SK-N-SH treated with all-trans-retinoic acid at 6 μM for 48 hours (cell line): Measurements from ENCODE around the gene OS9.
A peak's percentile ranks its signal among the peaks of the same experiment; 100 is the strongest.
"Not testable (repeated sequence)": the region's sequence is repeated elsewhere in the genome, so short reads cannot be mapped to it uniquely, and the experiment has no call there.

Experiments used
- ATAC-seq: fragments of 200-7000 bp; cut with Tn5 transposase; 3 replicates; pipeline ENCODE4 v1.9.1; 2020; ENCODE audit warnings: mild to moderate bottlenecking, moderate library complexity
- ARNTL ChIP-seq: fragments of 450-650 bp; formaldehyde crosslinking; IDR thresholded peaks from 2 replicates; pipeline ENCODE4 v1.5.0; 2020; ENCODE audit warnings: low read depth, mild to moderate bottlenecking, moderate library complexity, borderline replicate concordance
- BACH2 ChIP-seq: fragments of 250-450 bp; sonication (Bioruptor Pico); IDR thresholded peaks from 2 replicates; pipeline ENCODE4 v1.9.0; 2021; ENCODE audit warnings: mild to moderate bottlenecking, borderline replicate concordance
- CSDC2 ChIP-seq: fragments of 250-450 bp; sonication (Bioruptor Pico); IDR thresholded peaks from 2 replicates; pipeline ENCODE4 v1.5.0; 2020; ENCODE audit warnings: mild to moderate bottlenecking, moderate library complexity
- ESRRG ChIP-seq: fragments of 250-450 bp; sonication (Bioruptor Pico); IDR thresholded peaks from 2 replicates; pipeline ENCODE4 v1.6.1; 2021; ENCODE audit warnings: mild to moderate bottlenecking
- GLIS3 ChIP-seq: fragments of 250-450 bp; sonication (Bioruptor Pico); IDR thresholded peaks from 2 replicates; pipeline ENCODE4 v1.5.0; 2020; ENCODE audit warnings: mild to moderate bottlenecking, moderate library complexity
- ISL1 ChIP-seq: fragments of 250-450 bp; sonication (Bioruptor Pico); IDR thresholded peaks from 2 replicates; pipeline ENCODE4 v2.1.2; 2022; ENCODE audit warnings: mild to moderate bottlenecking, moderate library complexity
- OSR1 ChIP-seq: fragments of 250-450 bp; sonication (Bioruptor Pico); IDR thresholded peaks from 2 replicates; pipeline ENCODE4 v1.8.0; 2022; ENCODE audit warnings: moderate library complexity, mild to moderate bottlenecking, inconsistent platforms
- PPARA ChIP-seq: fragments of 250-450 bp; sonication (Bioruptor Pico); IDR thresholded peaks from 2 replicates; pipeline ENCODE4 v1.5.0; 2020; ENCODE audit warnings: mild to moderate bottlenecking, borderline replicate concordance
- SNAI2 ChIP-seq: fragments of 250-450 bp; sonication (Bioruptor Pico); IDR thresholded peaks from 2 replicates; pipeline ENCODE4 v1.5.0; 2020; ENCODE audit warnings: mild to moderate bottlenecking, moderate library complexity
- TCF4 ChIP-seq: fragments of 250-450 bp; sonication (Bioruptor Pico); IDR thresholded peaks from 2 replicates; pipeline ENCODE4 v1.8.0; 2021; ENCODE audit warnings: mild to moderate bottlenecking, moderate library complexity, borderline replicate concordance
- TOX ChIP-seq: fragments of 250-450 bp; sonication (Bioruptor Pico); IDR thresholded peaks from 2 replicates; pipeline ENCODE4 v1.8.0; 2021; ENCODE audit warnings: mild to moderate bottlenecking, moderate library complexity, borderline replicate concordance
- ZC3H10 ChIP-seq: fragments of 250-450 bp; sonication (Bioruptor Pico); IDR thresholded peaks from 2 replicates; pipeline ENCODE4 v1.5.1; 2021; ENCODE audit warnings: mild to moderate bottlenecking, moderate library complexity
- ZFP3 ChIP-seq: fragments of 250-450 bp; sonication (Bioruptor Pico); IDR thresholded peaks from 2 replicates; pipeline ENCODE4 v1.5.0; 2020; ENCODE audit warnings: mild to moderate bottlenecking, moderate library complexity
- ZFP30 ChIP-seq: fragments of 450-650 bp; formaldehyde crosslinking; IDR thresholded peaks from 2 replicates; pipeline ENCODE4 v1.5.0; 2022; ENCODE audit warnings: mild to moderate bottlenecking, moderate library complexity
- ZNF565 ChIP-seq: fragments of 450-650 bp; formaldehyde crosslinking; conservative IDR thresholded peaks from 2 replicates; pipeline ENCODE4 v1.5.0; 2020; ENCODE audit warnings: low read depth, mild to moderate bottlenecking, moderate library complexity
- ZNF70 ChIP-seq: fragments of 450-650 bp; formaldehyde crosslinking; IDR thresholded peaks from 2 replicates; pipeline ENCODE4 v1.5.0; 2020; ENCODE audit warnings: mild to moderate bottlenecking, moderate library complexity
- ZNF8 ChIP-seq: fragments of 450-650 bp; formaldehyde crosslinking; IDR thresholded peaks from 2 replicates; pipeline ENCODE4 v1.5.0; 2020; ENCODE audit warnings: mild to moderate bottlenecking, moderate library complexity
- TF ChIP-seq, protein P1 (sequence below): fragments of 250-450 bp; sonication (Bioruptor Pico); IDR thresholded peaks from 2 replicates; pipeline ENCODE4 v1.8.0; 2021; ENCODE audit warnings: low read depth, mild to moderate bottlenecking, moderate library complexity, borderline replicate concordance
- TF ChIP-seq, protein P2 (sequence below): fragments of 250-450 bp; sonication (Bioruptor Pico); IDR thresholded peaks from 2 replicates; pipeline ENCODE4 v1.5.1; 2020; ENCODE audit warnings: low read depth, mild to moderate bottlenecking, moderate library complexity
- TF ChIP-seq, protein P3 (sequence below): fragments of 250-450 bp; sonication (Bioruptor Pico); IDR thresholded peaks from 2 replicates; pipeline ENCODE4 v1.5.0; 2020; ENCODE audit warnings: mild to moderate bottlenecking, moderate library complexity

The OS9 gene, protein sequence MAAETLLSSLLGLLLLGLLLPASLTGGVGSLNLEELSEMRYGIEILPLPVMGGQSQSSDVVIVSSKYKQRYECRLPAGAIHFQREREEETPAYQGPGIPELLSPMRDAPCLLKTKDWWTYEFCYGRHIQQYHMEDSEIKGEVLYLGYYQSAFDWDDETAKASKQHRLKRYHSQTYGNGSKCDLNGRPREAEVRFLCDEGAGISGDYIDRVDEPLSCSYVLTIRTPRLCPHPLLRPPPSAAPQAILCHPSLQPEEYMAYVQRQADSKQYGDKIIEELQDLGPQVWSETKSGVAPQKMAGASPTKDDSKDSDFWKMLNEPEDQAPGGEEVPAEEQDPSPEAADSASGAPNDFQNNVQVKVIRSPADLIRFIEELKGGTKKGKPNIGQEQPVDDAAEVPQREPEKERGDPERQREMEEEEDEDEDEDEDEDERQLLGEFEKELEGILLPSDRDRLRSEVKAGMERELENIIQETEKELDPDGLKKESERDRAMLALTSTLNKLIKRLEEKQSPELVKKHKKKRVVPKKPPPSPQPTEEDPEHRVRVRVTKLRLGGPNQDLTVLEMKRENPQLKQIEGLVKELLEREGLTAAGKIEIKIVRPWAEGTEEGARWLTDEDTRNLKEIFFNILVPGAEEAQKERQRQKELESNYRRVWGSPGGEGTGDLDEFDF

DNA sequence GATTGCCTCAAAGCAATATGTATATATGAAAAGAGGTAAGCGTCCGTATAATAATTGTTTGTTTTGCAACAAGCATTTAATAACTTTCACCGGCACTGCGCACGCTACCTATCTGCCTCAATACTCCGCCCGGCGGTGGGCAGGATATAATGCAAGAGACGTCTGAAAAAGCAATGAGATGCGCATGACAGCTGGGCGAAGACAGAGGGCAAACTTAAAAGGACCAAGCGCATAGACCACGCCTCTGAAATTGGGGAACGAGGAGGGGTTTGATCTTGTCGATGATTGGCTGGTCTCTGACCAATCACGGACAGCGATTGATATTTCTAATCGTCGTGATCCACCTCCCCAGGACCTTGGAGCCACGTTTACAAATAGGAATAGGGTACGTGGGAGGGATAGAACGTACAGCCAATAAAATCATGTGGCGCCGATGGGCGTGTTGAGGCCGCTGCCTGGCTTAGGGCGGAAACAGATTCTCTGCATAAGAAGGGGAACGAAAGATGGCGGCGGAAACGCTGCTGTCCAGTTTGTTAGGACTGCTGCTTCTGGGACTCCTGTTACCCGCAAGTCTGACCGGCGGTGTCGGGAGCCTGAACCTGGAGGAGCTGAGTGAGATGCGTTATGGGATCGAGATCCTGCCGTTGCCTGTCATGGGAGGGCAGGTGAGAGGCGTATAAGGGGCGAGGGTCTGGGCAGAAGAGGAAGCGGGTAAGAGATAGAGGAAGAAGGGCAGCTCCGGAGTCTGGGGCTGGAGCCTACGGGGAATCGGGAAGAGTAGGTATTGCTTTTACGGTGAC is at the start of gene OS9:
Gene OS9, plus strand, starts transcription at position 474 of the 800 bp plus-strand sequence. Its CDS starts 30 bp downstream, at position 504.
- ATAC-seq = peak; percentile 100
- TF ChIP-seq CSDC2 (CRISPR knock-in tag) (no peak), TCF4 (CRISPR knock-in tag) (no peak), SNAI2 (no peak), ISL1 (CRISPR knock-in tag) (no peak), TOX (CRISPR knock-in tag) (no peak), ESRRG (no peak), ZNF565 (CRISPR knock-in tag) (no peak), OSR1 (no peak), PPARA (CRISPR knock-in tag) (no peak), BACH2 (no peak)
- TF ChIP-seq, protein P1, sequence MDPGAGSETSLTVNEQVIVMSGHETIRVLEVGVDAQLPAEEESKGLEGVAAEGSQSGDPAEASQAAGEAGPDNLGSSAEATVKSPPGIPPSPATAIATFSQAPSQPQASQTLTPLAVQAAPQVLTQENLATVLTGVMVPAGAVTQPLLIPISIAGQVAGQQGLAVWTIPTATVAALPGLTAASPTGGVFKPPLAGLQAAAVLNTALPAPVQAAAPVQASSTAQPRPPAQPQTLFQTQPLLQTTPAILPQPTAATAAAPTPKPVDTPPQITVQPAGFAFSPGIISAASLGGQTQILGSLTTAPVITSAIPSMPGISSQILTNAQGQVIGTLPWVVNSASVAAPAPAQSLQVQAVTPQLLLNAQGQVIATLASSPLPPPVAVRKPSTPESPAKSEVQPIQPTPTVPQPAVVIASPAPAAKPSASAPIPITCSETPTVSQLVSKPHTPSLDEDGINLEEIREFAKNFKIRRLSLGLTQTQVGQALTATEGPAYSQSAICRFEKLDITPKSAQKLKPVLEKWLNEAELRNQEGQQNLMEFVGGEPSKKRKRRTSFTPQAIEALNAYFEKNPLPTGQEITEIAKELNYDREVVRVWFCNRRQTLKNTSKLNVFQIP (CRISPR knock-in tag) = no peak

DNA sequence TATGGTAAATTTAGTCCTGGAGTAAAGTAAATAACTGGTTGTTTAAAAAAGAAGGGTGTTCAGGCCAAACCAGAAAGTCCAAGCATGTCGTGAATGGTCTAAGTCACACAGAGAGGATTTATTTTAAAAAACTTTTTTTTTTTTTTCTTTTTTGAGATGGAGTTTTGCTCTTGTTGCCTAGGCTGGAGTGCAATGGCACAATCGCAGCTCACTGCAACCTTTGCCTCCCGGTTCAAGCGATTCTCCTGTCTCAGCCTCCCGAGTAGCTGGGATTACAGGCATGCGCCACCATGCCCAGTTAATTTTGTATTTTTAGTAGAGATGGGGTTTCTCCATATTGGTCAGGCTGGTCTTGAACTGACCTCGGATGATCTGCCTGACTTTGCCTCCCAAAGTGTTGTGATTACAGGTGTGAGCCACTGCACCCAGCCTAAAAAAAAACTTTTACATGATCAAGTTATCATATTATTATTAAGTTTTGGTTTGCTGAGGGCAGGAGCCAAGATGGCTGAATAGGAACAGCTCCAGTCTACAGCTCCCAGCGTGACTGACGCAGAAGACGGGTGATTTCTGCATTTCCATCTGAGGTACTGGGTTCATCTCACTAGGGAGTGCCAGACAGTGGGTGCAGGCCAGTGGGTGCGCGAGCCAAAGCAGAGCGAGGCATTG is 47.8 kb upstream of the OS9 start:
- not testable (repeated sequence) for ATAC-seq

DNA sequence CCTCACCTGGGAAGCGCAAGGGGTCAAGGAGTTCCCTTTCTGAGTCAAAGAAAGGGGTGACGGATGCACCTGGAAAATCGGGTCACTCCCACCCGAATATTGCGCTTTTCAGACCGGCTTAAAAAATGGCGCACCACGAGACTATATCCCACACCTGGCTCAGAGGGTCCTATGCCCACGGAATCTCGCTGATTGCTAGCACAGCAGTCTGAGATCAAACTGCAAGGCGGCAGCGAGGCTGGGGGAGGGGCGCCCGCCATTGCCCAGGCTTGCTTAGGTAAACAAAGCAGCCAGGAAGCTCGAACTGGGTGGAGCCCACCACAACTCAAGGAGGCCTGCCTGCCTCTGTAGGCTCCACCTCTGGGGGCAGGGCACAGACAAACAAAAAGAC is 47.3 kb upstream of the OS9 start:
- ATAC-seq = not testable (repeated sequence)

DNA sequence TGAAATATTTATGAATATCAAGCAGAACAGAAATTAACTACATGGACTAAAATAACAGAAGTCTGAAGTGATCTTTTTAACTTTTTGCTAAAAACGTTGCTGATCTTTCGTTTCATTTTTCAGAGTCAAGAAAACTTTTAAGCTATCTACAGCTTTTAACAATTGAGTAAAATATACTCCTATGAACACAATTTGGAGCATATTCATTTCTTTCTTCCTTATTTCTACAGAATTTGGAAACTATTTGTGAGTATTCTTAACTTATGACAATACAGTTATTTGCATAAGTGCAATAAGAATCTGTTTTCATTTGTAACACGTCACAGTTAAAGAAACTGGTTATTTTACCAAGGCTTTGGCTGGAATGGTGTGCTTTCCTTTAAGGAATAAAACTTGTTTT is 39.9 kb upstream of the OS9 start:
- ATAC-seq = no peak
- TF ChIP-seq PPARA (CRISPR knock-in tag) (no peak), TCF4 (CRISPR knock-in tag) (no peak), ESRRG (no peak), ARNTL (CRISPR knock-in tag) (no peak), ZNF70 (no peak), TOX (CRISPR knock-in tag) (no peak), ZFP3 (CRISPR knock-in tag) (no peak)
- TF ChIP-seq, all 23 proteins: peak for 0

DNA sequence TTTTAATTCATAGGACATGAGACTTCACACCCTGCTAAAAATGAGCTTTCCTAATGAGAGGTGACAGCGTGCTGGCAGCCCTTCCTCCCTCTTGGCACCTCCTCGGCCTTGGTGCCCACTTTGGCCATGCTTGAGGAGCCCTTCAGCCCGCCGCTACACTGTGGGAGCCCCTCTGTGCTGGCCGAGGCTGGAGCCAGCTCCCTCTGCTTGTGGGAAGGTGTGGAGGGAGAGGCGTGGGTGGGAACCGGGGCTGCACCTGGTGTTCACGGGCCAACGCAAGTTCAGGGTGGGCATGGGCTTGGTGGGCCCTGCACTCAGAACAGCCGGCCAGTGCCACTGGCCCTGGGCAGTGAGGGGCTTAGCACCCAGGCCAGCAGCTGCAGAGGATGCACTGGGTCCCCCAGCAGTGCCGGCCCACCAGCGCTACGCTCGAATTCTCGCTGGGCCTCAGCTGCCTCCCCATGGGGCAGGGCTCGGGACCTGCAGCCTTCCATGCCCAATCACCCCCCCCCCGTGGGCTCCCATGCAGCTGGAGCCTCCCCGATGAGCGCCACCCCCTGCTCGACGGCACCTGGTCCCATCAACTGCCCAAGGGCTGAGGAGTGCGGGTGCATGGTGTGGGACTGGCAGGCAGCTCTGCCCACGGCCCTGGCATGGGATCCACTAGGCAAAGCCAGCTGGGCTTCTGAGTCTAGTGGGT is 38.2 kb upstream of the OS9 start:
- no peak for TF ChIP-seq ZC3H10 (CRISPR knock-in tag)
- TF ChIP-seq, protein P2, sequence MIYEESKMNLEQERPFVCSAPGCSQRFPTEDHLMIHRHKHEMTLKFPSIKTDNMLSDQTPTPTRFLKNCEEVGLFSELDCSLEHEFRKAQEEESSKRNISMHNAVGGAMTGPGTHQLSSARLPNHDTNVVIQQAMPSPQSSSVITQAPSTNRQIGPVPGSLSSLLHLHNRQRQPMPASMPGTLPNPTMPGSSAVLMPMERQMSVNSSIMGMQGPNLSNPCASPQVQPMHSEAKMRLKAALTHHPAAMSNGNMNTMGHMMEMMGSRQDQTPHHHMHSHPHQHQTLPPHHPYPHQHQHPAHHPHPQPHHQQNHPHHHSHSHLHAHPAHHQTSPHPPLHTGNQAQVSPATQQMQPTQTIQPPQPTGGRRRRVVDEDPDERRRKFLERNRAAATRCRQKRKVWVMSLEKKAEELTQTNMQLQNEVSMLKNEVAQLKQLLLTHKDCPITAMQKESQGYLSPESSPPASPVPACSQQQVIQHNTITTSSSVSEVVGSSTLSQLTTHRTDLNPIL = no peak
- no peak for TF ChIP-seq OSR1
- TF ChIP-seq ZFP3 (CRISPR knock-in tag) = no peak
- TF ChIP-seq ARNTL (CRISPR knock-in tag) = no peak
- TF ChIP-seq ZNF70 = no peak
- no peak for TF ChIP-seq ZFP30 (CRISPR knock-in tag)
- no peak for TF ChIP-seq ZNF565 (CRISPR knock-in tag)
- TF ChIP-seq GLIS3 (CRISPR knock-in tag) = no peak
- TF ChIP-seq, protein P1 (CRISPR knock-in tag) = no peak
- no peak for TF ChIP-seq ZNF8 (CRISPR knock-in tag)
- TF ChIP-seq, protein P3, sequence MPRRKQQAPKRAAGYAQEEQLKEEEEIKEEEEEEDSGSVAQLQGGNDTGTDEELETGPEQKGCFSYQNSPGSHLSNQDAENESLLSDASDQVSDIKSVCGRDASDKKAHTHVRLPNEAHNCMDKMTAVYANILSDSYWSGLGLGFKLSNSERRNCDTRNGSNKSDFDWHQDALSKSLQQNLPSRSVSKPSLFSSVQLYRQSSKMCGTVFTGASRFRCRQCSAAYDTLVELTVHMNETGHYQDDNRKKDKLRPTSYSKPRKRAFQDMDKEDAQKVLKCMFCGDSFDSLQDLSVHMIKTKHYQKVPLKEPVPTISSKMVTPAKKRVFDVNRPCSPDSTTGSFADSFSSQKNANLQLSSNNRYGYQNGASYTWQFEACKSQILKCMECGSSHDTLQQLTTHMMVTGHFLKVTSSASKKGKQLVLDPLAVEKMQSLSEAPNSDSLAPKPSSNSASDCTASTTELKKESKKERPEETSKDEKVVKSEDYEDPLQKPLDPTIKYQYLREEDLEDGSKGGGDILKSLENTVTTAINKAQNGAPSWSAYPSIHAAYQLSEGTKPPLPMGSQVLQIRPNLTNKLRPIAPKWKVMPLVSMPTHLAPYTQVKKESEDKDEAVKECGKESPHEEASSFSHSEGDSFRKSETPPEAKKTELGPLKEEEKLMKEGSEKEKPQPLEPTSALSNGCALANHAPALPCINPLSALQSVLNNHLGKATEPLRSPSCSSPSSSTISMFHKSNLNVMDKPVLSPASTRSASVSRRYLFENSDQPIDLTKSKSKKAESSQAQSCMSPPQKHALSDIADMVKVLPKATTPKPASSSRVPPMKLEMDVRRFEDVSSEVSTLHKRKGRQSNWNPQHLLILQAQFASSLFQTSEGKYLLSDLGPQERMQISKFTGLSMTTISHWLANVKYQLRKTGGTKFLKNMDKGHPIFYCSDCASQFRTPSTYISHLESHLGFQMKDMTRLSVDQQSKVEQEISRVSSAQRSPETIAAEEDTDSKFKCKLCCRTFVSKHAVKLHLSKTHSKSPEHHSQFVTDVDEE (CRISPR knock-in tag) = no peak
- TF ChIP-seq SNAI2 = no peak
- no peak for TF ChIP-seq PPARA (CRISPR knock-in tag)
- no peak for TF ChIP-seq TCF4 (CRISPR knock-in tag)
- TF ChIP-seq ISL1 (CRISPR knock-in tag) = no peak
- TF ChIP-seq CSDC2 (CRISPR knock-in tag) = no peak
- no peak for TF ChIP-seq ESRRG
- TF ChIP-seq BACH2 = no peak
- no peak for ATAC-seq

DNA sequence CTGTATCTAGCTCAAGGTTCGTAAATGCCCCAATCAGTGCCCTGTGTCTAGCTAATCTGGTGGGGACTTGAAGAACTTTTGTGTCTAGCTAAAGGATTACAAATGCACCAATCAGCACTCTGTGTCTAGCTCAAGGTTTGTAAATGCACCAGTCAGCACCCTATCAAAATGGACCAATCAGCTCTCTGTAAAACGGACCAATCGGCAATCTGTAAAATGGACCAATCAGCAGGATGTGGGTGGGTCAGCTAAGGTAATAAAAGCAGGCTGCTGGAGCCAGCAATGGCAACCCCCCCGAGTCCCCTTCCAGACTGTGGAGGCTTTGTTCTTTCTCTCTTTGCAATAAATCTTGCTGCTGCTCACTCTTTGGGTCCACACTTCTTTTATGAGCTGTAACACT is 37.5 kb upstream of the OS9 start:
- not testable (repeated sequence) for ATAC-seq
